ENCODE data around the gene ENTPD8. TPM values are rescaled to one million over a fixed set of nuclear protein-coding genes. Genes with fewer than 3 reads are reported as not detected.

ENTPD8 gene
- total and polyA plus RNA-seq, 2 experiments from 2014 or later: 0.15 to 0.51 TPM

- DNase-seq (ENCODE audit: low read depth in 1 of 2, low spot score in 1 of 2): no peak
- no peak for TF ChIP-seq CTCF (IDR thresholded peaks at IDR 0.05; ENCODE audit: low read depth, low read length)
- Histone ChIP-seq H3K36me3 (no peaks in the 10 kb centered on the region), H3K27me3 (no peaks in the 10 kb centered on the region), H3K4me3 (no peak overlapping the region), H3K9me3 (ENCODE audit: low read depth) (no peaks in the 10 kb centered on the region), H3K4me1 (ENCODE audit: low read depth) (no peaks in the 10 kb centered on the region), H3K27ac (no peak overlapping the region)
These were observed 56.0 kb downstream of the ENTPD8 start for GRCh38 chr9:137385061-137385655.

Other genes starting within 250 kb of the ENTPD8 start
- gene TPRN, start 240.6 kb downstream of the ENTPD8 start, total RNA-seq: 26.4 and 31.2 TPM in 2 replicates
- 34.7 and 44.8 TPM in 2 replicates for gene TPRN, start 240.6 kb downstream of the ENTPD8 start, polyA plus RNA-seq
- gene TMEM203, start 235.7 kb downstream of the ENTPD8 start, total RNA-seq: 44.7 and 50.0 TPM in 2 replicates
- gene TMEM203, start 235.7 kb downstream of the ENTPD8 start, polyA plus RNA-seq: 86.6 and 99.2 TPM in 2 replicates
- gene NDOR1, start 235.7 kb downstream of the ENTPD8 start, total RNA-seq: 13.1 and 17.5 TPM in 2 replicates
- 9.1 and 18.1 TPM in 2 replicates for gene NDOR1, start 235.7 kb downstream of the ENTPD8 start, polyA plus RNA-seq
- gene RNF208, start 219.1 kb downstream of the ENTPD8 start, total RNA-seq: 19.3 and 23.1 TPM in 2 replicates
- 6.1 and 8.1 TPM in 2 replicates for gene RNF208, start 219.1 kb downstream of the ENTPD8 start, polyA plus RNA-seq
- 5.8 and 7.0 TPM in 2 replicates for gene CYSRT1, start 216.2 kb downstream of the ENTPD8 start, total RNA-seq
- gene CYSRT1, start 216.2 kb downstream of the ENTPD8 start, polyA plus RNA-seq: 3.1 and 6.6 TPM in 2 replicates
- gene RNF224, start 213.9 kb downstream of the ENTPD8 start, total RNA-seq: 0.32 TPM in 1 of 2 replicates, not detected in the other
- gene RNF224, start 213.9 kb downstream of the ENTPD8 start, polyA plus RNA-seq: 0.12 TPM in 1 of 2 replicates, not detected in the other
- 0.25 TPM in 1 of 2 replicates, not detected in the other for gene SLC34A3, start 210.5 kb downstream of the ENTPD8 start, total RNA-seq
- gene SLC34A3, start 210.5 kb downstream of the ENTPD8 start, polyA plus RNA-seq: 0.24 TPM in 1 of 2 replicates, not detected in the other
- gene TUBB4B, start 200.1 kb downstream of the ENTPD8 start, total RNA-seq: 412 and 540 TPM in 2 replicates
- 745 and 845 TPM in 2 replicates for gene TUBB4B, start 200.1 kb downstream of the ENTPD8 start, polyA plus RNA-seq
- 0.95 TPM in 1 of 2 replicates, not detected in the other for gene STPG3, start 190.1 kb downstream of the ENTPD8 start, total RNA-seq
- 3.2 and 3.3 TPM in 2 replicates for gene STPG3, start 190.1 kb downstream of the ENTPD8 start, polyA plus RNA-seq
- 68.6 and 78.2 TPM in 2 replicates for gene NELFB, start 186.0 kb downstream of the ENTPD8 start, total RNA-seq
- 73.3 and 87.6 TPM in 2 replicates for gene NELFB, start 186.0 kb downstream of the ENTPD8 start, polyA plus RNA-seq
- gene TOR4A, start 163.6 kb downstream of the ENTPD8 start, total RNA-seq: 36.7 and 51.4 TPM in 2 replicates
- gene TOR4A, start 163.6 kb downstream of the ENTPD8 start, polyA plus RNA-seq: 18.5 and 24.3 TPM in 2 replicates
- 8.8 and 16.5 TPM in 2 replicates for gene NRARP, start 139.1 kb downstream of the ENTPD8 start, total RNA-seq
- gene NRARP, start 139.1 kb downstream of the ENTPD8 start, polyA plus RNA-seq: 8.7 and 12.6 TPM in 2 replicates
- gene EXD3, start 18.2 kb downstream of the ENTPD8 start, total RNA-seq: 14.3 and 72.1 TPM in 2 replicates
- gene EXD3, start 18.2 kb downstream of the ENTPD8 start, polyA plus RNA-seq: 32.3 and 52.4 TPM in 2 replicates
- gene NOXA1, start 18.0 kb downstream of the ENTPD8 start, total RNA-seq: 6.8 and 12.0 TPM in 2 replicates
- gene NOXA1, start 18.0 kb downstream of the ENTPD8 start, polyA plus RNA-seq: 8.1 and 14.9 TPM in 2 replicates
- 75.6 and 107 TPM in 2 replicates for gene NSMF, start 18.0 kb upstream of the ENTPD8 start, total RNA-seq
- 73.0 and 113 TPM in 2 replicates for gene NSMF, start 18.0 kb upstream of the ENTPD8 start, polyA plus RNA-seq
- 1.1 and 3.6 TPM in 2 replicates for gene PNPLA7, start 109.0 kb upstream of the ENTPD8 start, total RNA-seq
- 1.4 and 1.6 TPM in 2 replicates for gene PNPLA7, start 109.0 kb upstream of the ENTPD8 start, polyA plus RNA-seq
- gene MRPL41, start 110.5 kb upstream of the ENTPD8 start, total RNA-seq: 70.2 and 98.6 TPM in 2 replicates
- gene MRPL41, start 110.5 kb upstream of the ENTPD8 start, polyA plus RNA-seq: 93.1 and 111 TPM in 2 replicates
- gene DPH7, start 137.6 kb upstream of the ENTPD8 start, total RNA-seq: 57.3 and 65.6 TPM in 2 replicates
- 61.2 and 78.4 TPM in 2 replicates for gene DPH7, start 137.6 kb upstream of the ENTPD8 start, polyA plus RNA-seq
- gene ZMYND19, start 149.2 kb upstream of the ENTPD8 start, total RNA-seq: 30.6 and 35.3 TPM in 2 replicates
- gene ZMYND19, start 149.2 kb upstream of the ENTPD8 start, polyA plus RNA-seq: 48.1 and 49.0 TPM in 2 replicates
- 53.0 and 82.9 TPM in 2 replicates for gene ARRDC1, start 164.3 kb upstream of the ENTPD8 start, total RNA-seq
- gene ARRDC1, start 164.3 kb upstream of the ENTPD8 start, polyA plus RNA-seq: 73.9 and 91.8 TPM in 2 replicates
- 65.7 and 93.8 TPM in 2 replicates for gene EHMT1, start 177.6 kb upstream of the ENTPD8 start, total RNA-seq
- 55.5 and 60.3 TPM in 2 replicates for gene EHMT1, start 177.6 kb upstream of the ENTPD8 start, polyA plus RNA-seq

Data from cardiac muscle cell (in vitro differentiated cells and primary cell).